T-cell (primary cell): ENCODE measurements around the gene LTO1. TPM values are rescaled to one million over a fixed set of nuclear protein-coding genes. Genes with fewer than 3 reads are reported as not detected.

ENCODE experiments used
- ATAC-seq, 4 experiments: fragments of 200-7000 bp in 3 of 4; fragments of 150-1000 bp in 1 of 4; cut with Tn5 transposase; replicated peaks in 1 of 4; 1 replicate in 3 of 4; 2 replicates in 1 of 4; pipeline ENCODE4 v1.10.0; 2021; ENCODE audit warnings: moderate library complexity in 3 of 4, mild to moderate bottlenecking in 2 of 4, moderate number of reproducible peaks in 1 of 4
- CTCF ChIA-PET, 2 donors: fragments of 300-600 bp; sonication (Branson Sonifier 250); formaldehyde crosslinking; loops; one replicate each; lab custom pipeline; 2022; ENCODE audit warnings: antibody characterized with exemption in 2 of 2; lab: Charles Lee
- POLR2A ChIA-PET, 2 donors: fragments of 300-600 bp; sonication (Branson Sonifier 250); formaldehyde crosslinking; loops; one replicate each; lab custom pipeline; 2022; ENCODE audit warnings: antibody characterized with exemption in 2 of 2; lab: Charles Lee
- DNase-seq, 35 experiments: peaks; one replicate each; pipeline versions ENCODE4 v3.0.0 to v3.0.0-alpha.2; 2013 to 2023
- H3K27ac ChIP-seq: one replicate; pipeline ENCODE4 v1.5.1; 2013; ENCODE audit warnings: low read length
- H3K27me3 ChIP-seq, 2 experiments: replicated peaks in 1 of 2; 1 replicate in 1 of 2; 2 replicates in 1 of 2; pipeline versions ENCODE4 v1.6.1 to v1.7.0; 2013; ENCODE audit warnings: low read length in 1 of 2, mixed read lengths in 1 of 2; ENCODE audit not compliant: control insufficient read depth in 2 of 2, insufficient read depth in 2 of 2; ENCODE audit errors: extremely low read depth in 1 of 2
- H3K36me3 ChIP-seq, 2 donors: 1 replicate in 1 of 2; 2 replicates in 1 of 2; pipeline versions ENCODE4 v1.6.1 to v1.7.0; 2013; ENCODE audit warnings: low read length in 1 of 2; ENCODE audit not compliant: control insufficient read depth in 2 of 2, insufficient read depth in 1 of 2; ENCODE audit errors: extremely low read depth in 1 of 2
- H3K4me1 ChIP-seq, 2 experiments: 1 replicate in 1 of 2; 2 replicates in 1 of 2; pipeline versions ENCODE4 v1.6.1 to v1.7.0; 2013; ENCODE audit warnings: low read length in 2 of 2, mixed read lengths in 1 of 2; ENCODE audit not compliant: insufficient read depth in 2 of 2, control insufficient read depth in 1 of 2; ENCODE audit errors: extremely low read depth in 1 of 2
- H3K4me3 ChIP-seq, 2 donors: 1 replicate in 1 of 2; 2 replicates in 1 of 2; pipeline versions ENCODE4 v1.5.1 to v1.7.0; 2013; ENCODE audit warnings: mild to moderate bottlenecking in 2 of 2, low read length in 1 of 2, moderate library complexity in 1 of 2; ENCODE audit not compliant: control insufficient read depth in 1 of 2; ENCODE audit errors: extremely low read depth in 1 of 2
- H3K9me3 ChIP-seq: 2 replicates; pipeline ENCODE4 v1.7.0; 2013
- H3K27ac Mint-ChIP-seq, 2 donors: one replicate each; pipeline ENCODE4 v1.8.0; 2020 to 2021; ENCODE audit warnings: mild to moderate bottlenecking in 2 of 2, mixed read lengths in 2 of 2
- H3K27me3 Mint-ChIP-seq, 2 donors: one replicate each; pipeline ENCODE4 v1.8.0; 2021 to 2022; ENCODE audit warnings: mixed read lengths in 2 of 2
- H3K36me3 Mint-ChIP-seq: one replicate; pipeline ENCODE4 v1.8.0; 2021; ENCODE audit warnings: mixed read lengths
- H3K4me1 Mint-ChIP-seq, 3 donors: one replicate each; pipeline ENCODE4 v1.8.0; 2020 to 2022; ENCODE audit warnings: mixed read lengths in 3 of 3, mild to moderate bottlenecking in 1 of 3
- H3K4me3 Mint-ChIP-seq, 3 donors: one replicate each; pipeline ENCODE4 v1.8.0; 2020 to 2022; ENCODE audit warnings: mild to moderate bottlenecking in 3 of 3, mixed read lengths in 3 of 3, moderate library complexity in 3 of 3
- H3K9me3 Mint-ChIP-seq, 3 donors: one replicate each; pipeline ENCODE4 v1.8.0; 2020 to 2022; ENCODE audit warnings: mixed read lengths in 3 of 3
- WGBS: methylation state at CpG from one replicate; pipeline ENCODE4 v1.1.5; 2013; ENCODE audit warnings: missing lambda C conversion rate; ENCODE audit not compliant: insufficient coverage; 5-methylcytosine and 5-hydroxymethylcytosine counted together
- total RNA-seq, 35 experiments: library from RNA in 6 of 35; stranded (reverse) in 6 of 35; fragments of 120-200 nt in 1 of 35; gene quantifications; one replicate each; pipeline versions ENCODE4 v1.2.1 to v1.2.4 and lab custom pipeline; 2013 to 2026

The LTO1 gene
- total RNA-seq, 5 donors from 2014 or later (not counting 1 experiment from before 2014, with no cell fraction given) = 31.8 to 64.2 (median 57.4) TPM

DNA sequence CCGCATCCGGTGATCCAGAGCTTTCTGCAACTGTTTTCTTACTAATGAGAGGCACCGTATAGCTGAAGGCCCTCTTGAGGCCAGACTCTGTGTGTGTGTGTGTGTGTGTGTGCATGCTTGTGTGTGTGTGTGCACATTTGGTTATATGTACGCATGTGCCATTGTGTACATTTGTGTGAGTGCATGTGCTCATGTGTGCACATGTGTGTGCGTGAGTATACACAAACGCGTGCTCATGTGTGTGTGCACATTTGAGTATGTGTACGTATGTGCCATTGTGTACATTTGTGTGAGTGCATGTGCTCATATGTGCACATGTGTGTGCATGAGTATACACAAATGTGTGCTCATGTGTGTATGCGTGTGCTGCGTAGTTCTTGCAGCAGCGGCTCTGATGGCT lies 40.9 kb upstream of the LTO1 start:
- 90% methylated on average over 11 of the region's 11 CpGs for WGBS
- H3K36me3 ChIP-seq = no peaks in the 10 kb centered on the region
- H3K4me3 ChIP-seq = no peak overlapping the region
- H3K27ac ChIP-seq = no peak overlapping the region
- no peaks in the 10 kb centered on the region for H3K9me3 ChIP-seq
- H3K36me3 Mint-ChIP-seq = no peaks in the 10 kb centered on the region
- H3K9me3 Mint-ChIP-seq = no peaks in the 10 kb centered on the region
- H3K27me3 Mint-ChIP-seq = peaks cover 20 to 33% of the 10 kb centered on the region in 2 donors
- H3K4me1 Mint-ChIP-seq = peaks cover 11 to 13% (median 11%) of the 10 kb centered on the region in 3 donors
- peaks cover 0 to 13% of the 10 kb centered on the region in 2 experiments for H3K4me1 ChIP-seq
- H3K27me3 ChIP-seq = peaks cover 0 to 56% of the 10 kb centered on the region in 2 experiments
- no peak overlapping the region for H3K4me3 Mint-ChIP-seq
- no peak for ATAC-seq
- no peak for DNase-seq
- ChIA-PET CTCF (no interaction called here), POLR2A (no interaction called here)
- H3K27ac Mint-ChIP-seq = no peak overlapping the region

DNA sequence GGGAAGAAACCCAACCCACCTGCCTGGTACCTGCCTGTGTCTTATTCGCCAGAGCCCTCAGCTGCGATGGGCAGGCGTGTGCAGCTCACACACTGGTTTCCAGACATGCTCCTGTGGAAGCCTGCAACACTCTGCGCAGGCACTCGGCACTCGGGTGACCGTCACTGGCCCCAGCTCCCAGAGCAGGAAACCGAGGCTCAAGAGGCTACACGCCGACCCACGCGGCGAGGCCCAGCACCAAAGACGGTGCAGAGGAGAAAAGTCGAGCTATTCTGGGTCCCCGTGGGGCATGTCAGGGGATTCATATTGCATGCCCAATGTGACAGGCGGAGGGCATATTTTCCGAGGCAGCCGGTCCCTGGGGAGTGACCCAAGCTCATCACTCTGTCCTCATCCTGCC lies 40.3 kb upstream of the LTO1 start:
- peaks cover 0 to 13% of the 10 kb centered on the region in 2 experiments for H3K4me1 ChIP-seq
- H3K36me3 Mint-ChIP-seq = no peaks in the 10 kb centered on the region
- H3K27ac ChIP-seq = no peak overlapping the region
- no peak overlapping the region for H3K4me3 ChIP-seq
- peaks cover 16 to 27% of the 10 kb centered on the region in 2 donors for H3K27me3 Mint-ChIP-seq
- CTCF ChIA-PET = no interaction called here
- 91% methylated on average over 19 of the region's 19 CpGs for WGBS
- no peak for ATAC-seq
- POLR2A ChIA-PET = no interaction called here
- H3K9me3 ChIP-seq = no peaks in the 10 kb centered on the region
- H3K27ac Mint-ChIP-seq = no peak overlapping the region
- no peak for DNase-seq
- peaks cover 11 to 14% (median 13%) of the 10 kb centered on the region in 3 donors for H3K4me1 Mint-ChIP-seq
- H3K27me3 ChIP-seq = peaks cover 0 to 54% of the 10 kb centered on the region in 2 experiments
- H3K4me3 Mint-ChIP-seq = no peak overlapping the region
- no peaks in the 10 kb centered on the region for H3K9me3 Mint-ChIP-seq
- no peaks in the 10 kb centered on the region for H3K36me3 ChIP-seq

DNA sequence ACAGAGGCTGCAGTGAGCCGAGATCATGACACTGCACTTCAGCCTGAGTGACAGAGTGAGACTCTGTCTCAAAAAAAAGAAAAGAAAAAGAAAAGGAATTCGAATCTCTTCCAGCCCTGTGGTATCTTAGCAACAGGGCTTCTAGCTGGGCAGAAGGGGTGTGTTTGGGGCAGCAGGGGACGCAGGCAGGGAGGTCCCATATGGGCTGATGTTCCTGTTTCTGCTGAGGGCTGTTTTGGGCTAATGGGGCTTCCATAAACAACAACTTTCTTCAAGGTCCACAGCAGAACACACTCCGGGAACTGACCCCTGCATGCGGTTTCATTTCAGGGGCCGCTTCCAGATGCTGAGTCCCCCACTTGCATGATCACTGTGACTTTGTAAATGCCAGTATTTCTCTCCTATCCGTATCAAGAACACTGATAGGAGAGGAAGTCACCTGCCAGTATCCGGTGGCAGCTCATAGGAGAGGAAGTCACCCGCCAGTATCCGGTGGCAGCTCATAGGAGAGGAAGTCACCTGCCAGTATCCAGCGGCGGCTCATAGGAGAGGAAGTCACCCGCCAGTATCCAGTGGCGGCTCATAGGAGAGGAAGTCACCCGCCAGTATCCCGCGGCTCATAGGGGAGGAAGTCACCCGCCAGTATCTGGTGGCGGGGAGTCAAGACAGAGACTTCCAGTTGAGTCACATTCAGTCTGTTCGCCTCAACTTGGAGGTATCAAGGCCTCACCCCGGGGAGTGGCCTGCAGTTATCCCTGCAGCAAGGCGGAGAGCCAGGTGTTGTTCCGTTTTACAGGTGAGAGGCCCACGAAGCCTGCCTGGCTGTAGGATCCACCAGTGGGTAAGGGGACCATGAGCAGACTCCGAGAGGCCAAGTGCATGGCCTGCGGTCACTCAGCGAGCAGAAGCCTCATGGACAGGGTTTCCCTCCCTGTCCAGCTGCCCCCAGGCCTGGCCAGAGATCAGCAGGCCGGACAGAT lies 37.0 kb upstream of the LTO1 start:
- Histone ChIP-seq H3K4me1 (peaks cover 0 to 13% of the 10 kb centered on the region in 2 experiments), H3K36me3 (no peaks in the 10 kb centered on the region), H3K27ac (no peak overlapping the region), H3K27me3 (peaks cover 2 to 32% of the 10 kb centered on the region in 2 experiments), H3K9me3 (no peaks in the 10 kb centered on the region), H3K4me3 (peak overlapping the region in 1 of 2 donors; percentile 38)
- POLR2A ChIA-PET = no interaction called here
- ATAC-seq (peak; percentile 52 to 74 (median 66)), DNase-seq (peak in 32 of 35 experiments; percentile 2 to 63 (median 32))
- H3K4me3 Mint-ChIP-seq = peak overlapping the region; percentile 29 to 68 (median 36)
- H3K27ac Mint-ChIP-seq = peak overlapping the region; percentile 27 to 68
- 27% methylated on average over 23 of the region's 28 CpGs for WGBS
- H3K4me1 Mint-ChIP-seq = peaks cover 11 to 17% (median 13%) of the 10 kb centered on the region in 3 donors
- CTCF ChIA-PET = no interaction called here
- H3K36me3 Mint-ChIP-seq = no peaks in the 10 kb centered on the region
- no peaks in the 10 kb centered on the region for H3K9me3 Mint-ChIP-seq
- peaks cover 4 to 14% of the 10 kb centered on the region in 2 donors for H3K27me3 Mint-ChIP-seq

DNA sequence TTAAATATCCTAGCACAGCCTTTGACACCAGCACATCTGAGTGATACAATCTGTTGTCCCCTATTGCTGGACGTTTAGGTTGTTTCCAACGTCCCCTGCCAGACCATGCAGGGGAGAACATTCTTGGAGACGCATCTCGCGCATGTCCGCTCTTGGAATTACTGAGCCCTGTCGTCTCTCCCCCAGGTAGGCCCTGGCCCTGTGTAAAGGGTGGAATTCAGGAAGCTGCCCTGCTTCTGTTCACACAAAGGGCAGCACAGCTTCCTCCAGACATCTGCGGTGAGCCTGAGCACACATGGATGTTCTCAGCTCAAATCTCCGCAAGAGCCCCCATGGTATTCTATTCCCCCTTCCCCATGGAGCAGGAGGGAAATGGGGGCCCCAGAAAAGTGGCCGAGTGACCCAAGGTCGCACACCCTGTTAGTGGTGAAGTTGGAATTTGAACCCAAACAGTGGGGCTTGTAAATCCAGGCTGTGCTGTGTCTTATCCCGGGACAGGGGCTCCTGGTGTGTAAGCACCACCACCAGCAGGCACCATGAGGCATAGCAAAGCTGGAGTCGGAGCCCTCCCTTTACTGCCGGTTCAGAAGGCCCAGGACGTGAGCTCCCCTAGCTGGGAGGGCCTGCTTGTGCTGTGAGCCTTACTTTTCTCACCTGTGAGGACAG lies 33.7 kb upstream of the LTO1 start:
- no peak for ATAC-seq
- DNase-seq = no peak
- Mint-ChIP-seq H3K4me1 (peaks cover 18 to 26% (median 18%) of the 10 kb centered on the region in 3 donors), H3K36me3 (no peaks in the 10 kb centered on the region), H3K27me3 (peaks cover 12 to 39% of the 10 kb centered on the region in 2 donors), H3K4me3 (no peak overlapping the region), H3K9me3 (no peaks in the 10 kb centered on the region), H3K27ac (no peak overlapping the region)
- Histone ChIP-seq H3K27me3 (peaks cover 6 to 48% of the 10 kb centered on the region in 2 experiments), H3K27ac (no peak overlapping the region), H3K4me1 (peaks cover 0 to 21% of the 10 kb centered on the region in 2 experiments), H3K36me3 (no peaks in the 10 kb centered on the region), H3K4me3 (no peak overlapping the region), H3K9me3 (no peaks in the 10 kb centered on the region)
- CTCF ChIA-PET = no interaction called here
- WGBS = 62% methylated on average over 11 of the region's 15 CpGs
- POLR2A ChIA-PET = no interaction called here

DNA sequence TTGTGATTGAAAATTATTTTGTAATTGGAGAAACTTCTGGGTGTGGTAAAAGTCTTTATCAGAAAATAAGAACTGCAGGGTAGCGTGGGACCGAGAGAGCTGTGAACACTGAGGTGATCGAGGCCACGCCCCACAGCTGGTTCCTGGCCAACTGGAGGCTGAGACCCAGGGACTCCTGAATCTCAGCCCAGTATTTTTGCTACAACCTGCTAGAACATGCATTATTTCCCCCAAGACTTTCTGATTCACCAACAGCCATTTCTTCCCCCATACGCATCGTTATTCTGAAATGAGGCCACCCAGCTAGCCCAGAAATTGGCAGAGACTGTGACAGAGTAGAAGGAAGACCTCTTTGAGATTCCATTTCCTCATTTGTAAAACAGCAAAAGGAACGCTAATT lies 32.0 kb upstream of the LTO1 start:
- Mint-ChIP-seq H3K4me3 (peak overlapping the region in 1 of 3 donors; percentile 36), H3K27ac (no peak overlapping the region), H3K27me3 (peaks cover 16 to 46% of the 10 kb centered on the region in 2 donors), H3K9me3 (no peaks in the 10 kb centered on the region), H3K36me3 (no peaks in the 10 kb centered on the region), H3K4me1 (peaks cover 15 to 29% (median 19%) of the 10 kb centered on the region in 3 donors)
- Histone ChIP-seq H3K27me3 (peaks cover 9 to 53% of the 10 kb centered on the region in 2 experiments), H3K4me1 (peaks cover 0 to 21% of the 10 kb centered on the region in 2 experiments), H3K27ac (no peak overlapping the region), H3K4me3 (no peak overlapping the region), H3K9me3 (no peaks in the 10 kb centered on the region), H3K36me3 (no peaks in the 10 kb centered on the region)
- ATAC-seq (no peak), DNase-seq (no peak)
- ChIA-PET CTCF (no interaction called here), POLR2A (no interaction called here)
- 45% methylated on average over 4 of the region's 7 CpGs for WGBS
